Prostate gland (tissue), 2 donors: ENCODE data around the gene GLG1. TPM values are rescaled to one million over a fixed set of nuclear protein-coding genes. Genes with fewer than 3 reads are reported as not detected.

ENCODE experiments used
- DNase-seq: peaks from one replicate; pipeline ENCODE4 v3.0.0-alpha.2; 2019; ENCODE audit warnings: low spot score
- H3K27ac ChIP-seq, 2 donors: fragments of 200-600 bp; sonication (generic); 2 replicates each; pipeline ENCODE4 v1.5.1; 2017 to 2019
- H3K27me3 ChIP-seq: fragments of 200-600 bp; sonication (generic); replicated peaks from 2 replicates; pipeline ENCODE4 v1.5.1; 2019; ENCODE audit not compliant: insufficient read depth
- H3K36me3 ChIP-seq, 2 donors: fragments of 200-600 bp; sonication (generic); 1 replicate in 1 of 2; 2 replicates in 1 of 2; pipeline versions ENCODE4 v1.5.1 to v1.8.1; 2017 to 2019
- H3K4me1 ChIP-seq: fragments of 200-600 bp; sonication (generic); replicated peaks from 2 replicates; pipeline ENCODE4 v1.5.1; 2019
- H3K4me3 ChIP-seq, 2 donors: fragments of 200-600 bp; sonication (generic); 2 replicates each; pipeline ENCODE4 v1.5.1; 2017 to 2019
- H3K9me3 ChIP-seq: fragments of 200-600 bp; sonication (generic); 2 replicates; pipeline ENCODE4 v1.5.1; 2017
- POLR2A ChIP-seq: fragments of 450-650 bp; IDR thresholded peaks from one replicate; pipeline ENCODE4 v1.6.1; 2016; ENCODE audit warnings: antibody characterized with exemption, mild to moderate bottlenecking
- POLR2AphosphoS5 ChIP-seq: sonication (generic); formaldehyde crosslinking; IDR thresholded peaks from one replicate; pipeline ENCODE4 v1.6.1; 2017; ENCODE audit warnings: antibody characterized with exemption
- WGBS: methylation state at CpG from one replicate; pipeline ENCODE4 v1.1.5; 2018; 5-methylcytosine and 5-hydroxymethylcytosine counted together
- intact Hi-C: fragments of 100-400 bp; cut with DNase I; formaldehyde crosslinking; loops from one replicate; pipeline ENCODE4 v1.14.2; 2022
- total RNA-seq, 2 donors: library from RNA; depleted of rRNA; stranded (reverse); fragments of >200 nt; gene quantifications; one replicate each; pipeline ENCODE4 v1.1.0, GENCODE V29; 2016
- TF ChIP-seq, protein P1 (sequence below), 4 experiments: fragments of 200-600 bp in 2 of 4; fragments of 450-650 bp in 2 of 4; sonication (generic) in 2 of 4; IDR thresholded peaks; 1 replicate in 3 of 4; 2 replicates in 1 of 4; pipeline ENCODE4 v1.5.1; 2016 to 2019; ENCODE audit warnings: antibody characterized with exemption in 4 of 4, mild to moderate bottlenecking in 2 of 4, moderate library complexity in 2 of 4

GLG1 gene
- total RNA-seq, 2 donors from 2014 or later: 135 to 189 TPM

DNA sequence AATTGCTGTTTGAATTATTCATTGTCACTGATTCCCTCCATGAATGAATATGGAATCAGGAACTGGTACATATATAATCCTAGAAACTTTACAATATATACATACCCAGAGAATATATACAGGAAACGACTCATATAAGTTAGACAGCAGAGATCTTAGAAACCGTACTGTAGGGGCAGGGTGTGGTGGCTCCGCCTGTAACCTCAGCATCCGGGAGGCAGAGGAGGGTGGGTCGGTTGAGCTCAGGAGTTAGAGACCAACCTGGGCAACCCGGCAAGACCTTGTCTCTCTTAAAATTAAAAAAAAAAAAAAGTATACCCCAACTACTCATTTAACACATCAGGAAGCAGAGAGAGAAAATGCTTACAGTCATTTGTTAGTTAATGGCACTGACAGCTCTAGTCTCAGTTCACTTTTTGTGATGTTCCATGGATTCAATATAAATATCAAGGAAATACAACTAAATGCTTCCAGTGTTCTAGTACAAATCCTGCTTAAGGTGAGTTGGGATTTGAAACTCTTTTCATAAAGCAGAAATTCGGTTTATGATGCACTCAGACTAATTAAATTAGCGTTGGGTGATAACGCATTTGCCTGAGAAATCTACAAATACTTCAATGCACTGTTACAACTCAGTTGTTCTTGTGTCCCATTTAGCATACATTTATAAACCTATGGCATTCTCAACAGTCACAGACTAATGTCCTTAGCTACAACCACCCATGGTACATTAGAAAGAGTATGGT lies 5.6 kb downstream of the GLG1 start:
- DNase-seq: no peak
- intact Hi-C loops: no loop called here
- 62% methylated on average over 9 of the region's 9 CpGs for WGBS

DNA sequence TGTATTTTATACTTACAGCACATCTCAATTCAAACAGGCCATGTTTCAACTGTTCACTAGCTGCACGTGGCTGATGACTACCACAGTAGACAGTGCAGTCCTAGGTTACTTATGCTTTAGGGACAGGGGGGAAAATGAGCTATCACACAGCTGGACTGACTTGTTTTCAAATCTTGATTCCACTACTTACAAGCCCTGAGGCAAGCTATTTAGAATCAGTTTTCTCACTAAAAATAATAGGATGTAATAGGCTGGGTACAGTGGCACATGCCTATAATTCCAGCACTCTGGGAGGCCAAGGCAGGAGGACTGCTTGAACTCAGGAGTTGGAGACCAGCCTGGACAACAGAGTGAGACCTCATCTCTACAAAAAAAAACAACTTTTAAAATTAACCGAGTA lies 10.3 kb downstream of the GLG1 start:
- intact Hi-C loops: no loop called here
- WGBS: 93% methylated on average over 2 of the region's 2 CpGs
- Histone ChIP-seq H3K9me3 (no peaks in the 10 kb centered on the region), H3K4me1 (no peaks in the 10 kb centered on the region), H3K4me3 (no peak overlapping the region), H3K27ac (no peak overlapping the region), H3K36me3 (no peaks in the 10 kb centered on the region), H3K27me3 (no peaks in the 10 kb centered on the region)
- no peak for DNase-seq
- TF ChIP-seq POLR2A: no peak
- TF ChIP-seq POLR2AphosphoS5: no peak
- TF ChIP-seq, protein P1, sequence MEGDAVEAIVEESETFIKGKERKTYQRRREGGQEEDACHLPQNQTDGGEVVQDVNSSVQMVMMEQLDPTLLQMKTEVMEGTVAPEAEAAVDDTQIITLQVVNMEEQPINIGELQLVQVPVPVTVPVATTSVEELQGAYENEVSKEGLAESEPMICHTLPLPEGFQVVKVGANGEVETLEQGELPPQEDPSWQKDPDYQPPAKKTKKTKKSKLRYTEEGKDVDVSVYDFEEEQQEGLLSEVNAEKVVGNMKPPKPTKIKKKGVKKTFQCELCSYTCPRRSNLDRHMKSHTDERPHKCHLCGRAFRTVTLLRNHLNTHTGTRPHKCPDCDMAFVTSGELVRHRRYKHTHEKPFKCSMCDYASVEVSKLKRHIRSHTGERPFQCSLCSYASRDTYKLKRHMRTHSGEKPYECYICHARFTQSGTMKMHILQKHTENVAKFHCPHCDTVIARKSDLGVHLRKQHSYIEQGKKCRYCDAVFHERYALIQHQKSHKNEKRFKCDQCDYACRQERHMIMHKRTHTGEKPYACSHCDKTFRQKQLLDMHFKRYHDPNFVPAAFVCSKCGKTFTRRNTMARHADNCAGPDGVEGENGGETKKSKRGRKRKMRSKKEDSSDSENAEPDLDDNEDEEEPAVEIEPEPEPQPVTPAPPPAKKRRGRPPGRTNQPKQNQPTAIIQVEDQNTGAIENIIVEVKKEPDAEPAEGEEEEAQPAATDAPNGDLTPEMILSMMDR (IDR thresholded peaks at IDR 0.05): no peak

More for the DNA sequence above, 5.6 kb downstream of the GLG1 start:
- H3K4me1 ChIP-seq: peaks cover 5% of the 10 kb centered on the region
- TF ChIP-seq POLR2A: no peak
- no peak for TF ChIP-seq POLR2AphosphoS5
- TF ChIP-seq, protein P1 (IDR thresholded peaks at IDR 0.05): no peak
- no peaks in the 10 kb centered on the region for H3K9me3 ChIP-seq
- no peak overlapping the region for H3K27ac ChIP-seq
- H3K36me3 ChIP-seq: no peaks in the 10 kb centered on the region
- H3K27me3 ChIP-seq: no peaks in the 10 kb centered on the region
- no peak overlapping the region for H3K4me3 ChIP-seq

DNA sequence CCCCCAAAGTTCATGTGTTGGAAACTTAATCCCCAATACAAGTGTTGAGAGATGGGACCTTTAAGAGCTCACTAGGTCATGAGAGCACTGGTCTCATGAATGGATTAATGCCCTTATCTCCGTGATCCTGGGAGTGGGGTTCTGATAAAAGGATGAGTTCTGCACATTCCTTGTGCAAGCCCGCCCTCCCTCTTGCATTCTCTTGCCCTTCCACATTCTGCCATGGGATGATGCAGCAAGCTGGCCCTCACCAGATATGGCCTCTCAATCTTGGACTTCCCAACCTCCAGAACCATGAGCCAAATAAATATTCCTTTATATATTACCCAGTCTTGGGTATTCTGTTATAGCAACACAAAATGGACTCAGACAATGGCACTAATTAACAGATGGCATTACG lies 14.1 kb downstream of the GLG1 start:
- no peak for TF ChIP-seq POLR2A
- TF ChIP-seq, protein P1 (IDR thresholded peaks at IDR 0.05): no peak
- H3K27me3 ChIP-seq: no peaks in the 10 kb centered on the region
- 93% methylated on average over 3 of the region's 3 CpGs for WGBS
- no peaks in the 10 kb centered on the region for H3K36me3 ChIP-seq
- intact Hi-C loops: no loop called here
- no peaks in the 10 kb centered on the region for H3K9me3 ChIP-seq
- DNase-seq: no peak
- no peaks in the 10 kb centered on the region for H3K4me1 ChIP-seq
- no peak overlapping the region for H3K27ac ChIP-seq
- no peak overlapping the region for H3K4me3 ChIP-seq

DNA sequence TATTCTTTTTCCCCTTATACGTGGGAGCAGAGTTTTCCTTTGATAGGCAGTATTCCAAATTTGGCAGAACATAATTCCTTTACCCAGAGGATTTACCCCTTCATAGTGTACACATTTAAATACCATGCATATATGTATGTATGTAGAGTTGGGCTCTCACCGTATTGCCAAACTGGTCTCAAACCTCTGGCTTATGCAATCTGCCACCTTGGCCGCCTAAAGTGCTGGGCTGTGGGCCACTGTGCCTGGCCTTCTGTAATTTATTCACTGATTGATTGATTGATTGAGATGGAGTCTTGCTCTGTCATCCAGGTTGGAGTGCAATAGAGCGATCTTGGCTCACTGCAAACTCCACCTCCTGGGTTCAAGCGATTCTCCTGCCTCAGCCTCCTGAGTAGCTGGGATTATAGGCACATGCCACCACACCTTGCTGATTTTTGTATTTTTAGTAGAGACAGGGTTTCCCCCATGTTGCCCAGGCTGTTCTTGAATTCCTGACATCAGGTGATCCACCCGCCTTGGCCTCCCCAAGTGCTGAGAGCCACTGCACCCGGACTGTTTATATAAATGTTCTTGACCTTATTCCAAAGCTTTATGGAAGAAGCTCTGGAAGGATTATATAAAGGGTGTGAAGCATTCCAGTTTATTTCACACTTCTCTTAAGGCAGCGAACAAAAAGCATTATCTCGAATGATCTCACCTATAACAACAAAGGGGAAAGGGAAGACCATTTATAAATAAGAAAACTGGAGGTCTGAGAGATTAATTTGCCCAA lies 14.9 kb downstream of the GLG1 start:
- intact Hi-C loops: no loop called here
- Histone ChIP-seq H3K27me3 (no peaks in the 10 kb centered on the region), H3K9me3 (no peaks in the 10 kb centered on the region), H3K27ac (no peak overlapping the region), H3K4me3 (no peak overlapping the region), H3K4me1 (no peaks in the 10 kb centered on the region), H3K36me3 (no peaks in the 10 kb centered on the region)
- WGBS: 79% methylated on average over 9 of the region's 9 CpGs
- DNase-seq: no peak
- TF ChIP-seq, protein P1 (IDR thresholded peaks at IDR 0.05): no peak
- no peak for TF ChIP-seq POLR2A
- TF ChIP-seq POLR2AphosphoS5: no peak
